ENCODE data around the gene KRTAP2-4. TPM values are rescaled to one million over a fixed set of nuclear protein-coding genes. Genes with fewer than 3 reads are reported as not detected.
"Not testable (repeated sequence)": the region's sequence is repeated elsewhere in the genome, so short reads cannot be mapped to it uniquely, and the experiment has no call there.

KRTAP2-4 gene
- total and polyA plus RNA-seq, 2 of the 4 experiments (the other 2 are of a cell fraction), result not detected

GRCh38 chr17:41084100-41084856 lies 18.6 kb upstream of the KRTAP2-4 start, which contains the start of gene KRTAP4-7:
KRTAP4-7 (plus strand) TSS chr17:41084150; CDS start chr17:41084207, 57 bp downstream.
- in situ Hi-C loops (cut with MboI; ENCODE audit: low sequenced_read_pairs); H3K9me1 ChIP-seq (ENCODE audit: insufficient read depth, low read length); H3K9ac ChIP-seq (ENCODE audit: low read depth, low read length); H2AK9ac ChIP-seq (replicated peaks; ENCODE audit: low read depth, low read length, poor library complexity); H3K27ac ChIP-seq (ENCODE audit: insufficient read depth, low read length); POLR2A ChIA-PET (ENCODE audit: unreplicated experiment); DNase-seq; H3K4me1 ChIP-seq (ENCODE audit: control insufficient read depth, insufficient read depth, low read length); intact Hi-C loops (cut with micrococcal nuclease); H2AFZ ChIP-seq (replicated peaks; ENCODE audit: low read length, poor library complexity); H3K27me3 ChIP-seq (ENCODE audit: control insufficient read depth, insufficient read depth, low read length); H3K79me1 ChIP-seq (ENCODE audit: low read depth in 1 of 2, low read length in 2 of 2); H3K4me3 ChIP-seq (ENCODE audit: insufficient read depth, low read depth, low read length); dilution Hi-C loops (cut with HindIII; ENCODE audit: low sequenced_read_pairs, unreplicated experiment); H4K20me1 ChIP-seq (ENCODE audit: insufficient read depth, low read length); H3K36me3 ChIP-seq (ENCODE audit: control insufficient read depth, insufficient read depth, low read length); BruUV-seq (replicated peaks); H3K9me3 ChIP-seq (ENCODE audit: control insufficient read depth, insufficient read depth, low read length); ATAC-seq (ENCODE audit: low read depth): not testable (repeated sequence)
- Histone ChIP-seq H4K5ac (ENCODE audit: low read depth, low read length) (peak within 1 kb of the TSS; percentile 42; the same call in 1 of the 2 replicates), H2AK5ac (ENCODE audit: low read depth, low read length) (peak within 1 kb of the TSS; percentile 96), H3K56ac (ENCODE audit: extremely low read depth, insufficient read depth, low read length) (peak within 1 kb of the TSS; percentile 11; the same call in 1 of the 2 replicates), H4K91ac (ENCODE audit: insufficient read depth, low read depth, low read length) (peak within 1 kb of the TSS; percentile 89), H4K8ac (ENCODE audit: low read depth in 2 of 2, low read length in 2 of 2) (peak within 1 kb of the TSS; percentile 74 to 79), H3K23ac (ENCODE audit: low read depth, low read length) (peak within 1 kb of the TSS; percentile 45; the same call in 1 of the 2 replicates), H3K18ac (ENCODE audit: low read depth, low read length) (peak within 1 kb of the TSS; percentile 69; the same call in 1 of the 2 replicates), H3K4ac (ENCODE audit: low read depth, low read length) (peak within 1 kb of the TSS; percentile 88), H3K14ac (replicated peaks; ENCODE audit: low read depth, low read length) (peak within 1 kb of the TSS; percentile 72), H2BK20ac (ENCODE audit: low read depth, low read length) (peak within 1 kb of the TSS; percentile 85), H2BK5ac (ENCODE audit: low read depth, low read length, poor library complexity, severe bottlenecking) (peak within 1 kb of the TSS; percentile 95), H3K4me2 (ENCODE audit: low read depth, low read length) (peak within 1 kb of the TSS; percentile 59; the same call in 1 of the 2 replicates), H2BK120ac (ENCODE audit: low read depth, low read length) (peak within 1 kb of the TSS; percentile 93), H2BK15ac (ENCODE audit: low read depth, low read length) (peak within 1 kb of the TSS; percentile 90; the same call in 2 of the 3 replicates)
- 60% methylated on average over 1 of the region's 14 CpGs; no CpG with 5 or more reads in 1 of the 2 experiments for WGBS, 2 experiments (ENCODE audit: extremely low coverage in 2 of 2, insufficient read length in 1 of 2)
- CTCF ChIA-PET, result interaction anchor here (0.6 kb wide), 1 partner anchor 10 kb away, joined by 4 read pairs; no protein-coding TSS in a partner anchor

GRCh38 chr17:41083427-41083826 lies 17.7 kb upstream of the KRTAP2-4 start:
- H3K9me3 ChIP-seq (ENCODE audit: control insufficient read depth, insufficient read depth, low read length); dilution Hi-C loops (cut with HindIII; ENCODE audit: low sequenced_read_pairs, unreplicated experiment): not testable (repeated sequence)

More at GRCh38 chr17:41083427-41083826, 17.7 kb upstream of the KRTAP2-4 start:
- H3K4me1 ChIP-seq (ENCODE audit: control insufficient read depth, insufficient read depth, low read length); H3K27ac ChIP-seq (ENCODE audit: insufficient read depth, low read length); in situ Hi-C loops (cut with MboI; ENCODE audit: low sequenced_read_pairs); H3K9ac ChIP-seq (ENCODE audit: low read depth, low read length); H3K9me1 ChIP-seq (ENCODE audit: insufficient read depth, low read length); POLR2A ChIA-PET (ENCODE audit: unreplicated experiment); H3K56ac ChIP-seq (ENCODE audit: extremely low read depth, insufficient read depth, low read length); H3K4me3 ChIP-seq (ENCODE audit: insufficient read depth, low read depth, low read length); CTCF ChIA-PET; BruUV-seq (replicated peaks); H4K20me1 ChIP-seq (ENCODE audit: insufficient read depth, low read length); H3K36me3 ChIP-seq (ENCODE audit: control insufficient read depth, insufficient read depth, low read length); H3K79me1 ChIP-seq (ENCODE audit: low read depth in 1 of 2, low read length in 2 of 2); H2AK5ac ChIP-seq (ENCODE audit: low read depth, low read length); H2AFZ ChIP-seq (replicated peaks; ENCODE audit: low read length, poor library complexity); H2BK15ac ChIP-seq (ENCODE audit: low read depth, low read length); intact Hi-C loops (cut with micrococcal nuclease); H2AK9ac ChIP-seq (replicated peaks; ENCODE audit: low read depth, low read length, poor library complexity); H3K27me3 ChIP-seq (ENCODE audit: control insufficient read depth, insufficient read depth, low read length): not testable (repeated sequence)
- Histone ChIP-seq H4K5ac (ENCODE audit: low read depth, low read length) (peak overlapping the region; percentile 42; the same call in 1 of the 2 replicates), H4K91ac (ENCODE audit: insufficient read depth, low read depth, low read length) (peak overlapping the region; percentile 89), H4K8ac (ENCODE audit: low read depth in 2 of 2, low read length in 2 of 2) (peak overlapping the region; percentile 74 to 79; a peak in 3 of 4 replicates), H3K4ac (ENCODE audit: low read depth, low read length) (peak overlapping the region; percentile 50; the same call in 1 of the 2 replicates), H3K18ac (ENCODE audit: low read depth, low read length) (peak overlapping the region; percentile 69; the same call in 1 of the 2 replicates), H3K4me2 (ENCODE audit: low read depth, low read length) (peak overlapping the region; percentile 59; the same call in 1 of the 2 replicates), H2BK120ac (ENCODE audit: low read depth, low read length) (peak overlapping the region; percentile 76; the same call in 1 of the 2 replicates), H2BK5ac (ENCODE audit: low read depth, low read length, poor library complexity, severe bottlenecking) (peak overlapping the region; percentile 95), H2BK20ac (ENCODE audit: low read depth, low read length) (peak overlapping the region; percentile 77), H3K23ac (ENCODE audit: low read depth, low read length) (peak overlapping the region; percentile 45; the same call in 1 of the 2 replicates), H3K14ac (replicated peaks; ENCODE audit: low read depth, low read length) (0 out of 2 replicates have a peak overlapping the region, but pooled peaks have one; percentile 37)
- DNase-seq, result peak; percentile 41
- WGBS, 2 experiments (ENCODE audit: extremely low coverage in 2 of 2, insufficient read length in 1 of 2), result no CpG with 5 or more reads among the region's 2 CpGs
- peak; percentile 91 for ATAC-seq (ENCODE audit: low read depth)

All from IMR-90 (cell line).